K562 (cell line): Measurements from ENCODE around the gene GET3. TPM values are rescaled to one million over a fixed set of nuclear protein-coding genes. Genes with fewer than 3 reads are reported as not detected.

Experiments used
- ATF7 ChIP-seq: fragments of 450-650 bp; IDR thresholded peaks from 2 replicates; pipeline ENCODE4 v1.7.1; 2014; ENCODE audit warnings: mild to moderate bottlenecking, moderate library complexity
- BRD4 ChIP-seq: fragments of 200-600 bp; sonication (generic); IDR thresholded peaks from 2 replicates; pipeline ENCODE4 v1.6.1; 2017; ENCODE audit warnings: inconsistent platforms
- CSDE1 ChIP-seq, 2 experiments: fragments of 450-650 bp; IDR thresholded peaks; 2 replicates each; pipeline ENCODE4 v1.6.1; 2016; ENCODE audit warnings: mild to moderate bottlenecking in 1 of 2
- EGR1 ChIP-seq: fragments of 450-650 bp; conservative IDR thresholded peaks from 2 replicates; pipeline ENCODE4 v1.6.1; 2017; ENCODE audit warnings: mild to moderate bottlenecking
- HNRNPUL1 ChIP-seq: fragments of 200-400 bp; formaldehyde crosslinking; IDR thresholded peaks from 2 replicates; pipeline ENCODE4 v1.6.1; 2017; ENCODE audit warnings: low read length
- MIER1 ChIP-seq: fragments of 450-650 bp; IDR thresholded peaks from 2 replicates; pipeline ENCODE4 v1.6.1; 2016; ENCODE audit warnings: antibody characterized with exemption, mild to moderate bottlenecking, low read depth
- NCOA1 ChIP-seq: fragments of 450-650 bp; IDR thresholded peaks from 2 replicates; pipeline ENCODE4 v1.6.1; 2016; ENCODE audit warnings: low read depth
- NFIX ChIP-seq: fragments of 250-450 bp; sonication (Bioruptor Pico); IDR thresholded peaks from 2 replicates; pipeline ENCODE4 v1.4.0; 2020; ENCODE audit warnings: low read depth, mild to moderate bottlenecking, moderate library complexity
- POLR2AphosphoS5 ChIP-seq: IDR thresholded peaks from 2 replicates; pipeline ENCODE4 v1.6.1; 2011; ENCODE audit warnings: mild to moderate bottlenecking, low read depth, low read length, moderate library complexity; ENCODE audit not compliant: control insufficient read depth, insufficient read depth
- SIN3A ChIP-seq, 2 experiments: fragments of 150-350 bp in 1 of 2; IDR thresholded peaks; 2 replicates each; pipeline ENCODE4 v1.6.1; 2011 to 2016; ENCODE audit warnings: borderline replicate concordance in 2 of 2, low read depth in 2 of 2, low read length in 2 of 2, mild to moderate bottlenecking in 2 of 2, moderate library complexity in 2 of 2; ENCODE audit not compliant: control insufficient read depth in 1 of 2
- ZC3H11A ChIP-seq: IDR thresholded peaks from 2 replicates; pipeline ENCODE4 v1.6.1; 2012; ENCODE audit warnings: low read depth, low read length, improper control_type of control experiment
- ZNF274 ChIP-seq: IDR thresholded peaks from 2 replicates; pipeline ENCODE4 v1.6.1; 2011; ENCODE audit warnings: low read depth, mild to moderate bottlenecking, low read length, moderate library complexity, borderline replicate concordance
- polyA plus RNA-seq, 8 experiments: library from polyadenylated mRNA; depleted of rRNA in 4 of 8; stranded (reverse) in 5 of 8; unstranded in 3 of 8; fragments of >200 nt; fragmentation: Nextera tagmentation in 2 of 8; fragmentation: Illumina TruSeq in 1 of 8; extraction: Ambion mirVana in 2 of 8; extraction: Trizol in 1 of 8; gene quantifications; 2 replicates each; pipeline versions ENCODE4 v1.2.1 to v1.2.3, GENCODE V29; 2011 to 2014; ENCODE audit warnings: inconsistent platforms in 1 of 8, missing spikeins in 1 of 8
- total RNA-seq, 7 experiments: library from RNA; depleted of rRNA in 6 of 7; stranded (reverse); fragments of >200 nt in 6 of 7; fragmentation: Illumina TruSeq in 2 of 7; extraction: Trizol in 2 of 7; gene quantifications; 2 replicates each; pipeline versions ENCODE4 v1.2.1 to v1.2.3, GENCODE V29; 2011 to 2021; ENCODE audit warnings: low replicate concordance in 1 of 7
- TF ChIP-seq, protein P1 (sequence below): sonication (generic); formaldehyde crosslinking; IDR thresholded peaks from 2 replicates; pipeline ENCODE4 v1.4.0; 2020; ENCODE audit warnings: mild to moderate bottlenecking, missing genetic modification reagents
- TF ChIP-seq, protein P2 (sequence below): fragments of 450-650 bp; IDR thresholded peaks from 2 replicates; pipeline ENCODE4 v1.6.1; 2017; ENCODE audit warnings: antibody characterized with exemption
- TF ChIP-seq, protein P3 (sequence below), 3 experiments: fragments of 200-800 bp in 1 of 3; fragments of 250-450 bp in 1 of 3; fragments of 450-650 bp in 1 of 3; sonication (Bioruptor Pico) in 1 of 3; sonication (Bioruptor generic) in 1 of 3; formaldehyde crosslinking in 1 of 3; IDR thresholded peaks; 2 replicates each; pipeline versions ENCODE4 v1.6.1 to v1.8.0; 2016 to 2022; ENCODE audit warnings: mild to moderate bottlenecking in 2 of 3, missing genetic modification characterization in 2 of 3, missing compliant biosample characterization in 1 of 3, moderate library complexity in 1 of 3

Gene GET3
- total and polyA plus RNA-seq, 9 of the 15 experiments (the other 6 are each of a cell fraction or from before 2014, with no cell fraction given): 8.3 to 83.5 (median 51.8) TPM

DNA sequence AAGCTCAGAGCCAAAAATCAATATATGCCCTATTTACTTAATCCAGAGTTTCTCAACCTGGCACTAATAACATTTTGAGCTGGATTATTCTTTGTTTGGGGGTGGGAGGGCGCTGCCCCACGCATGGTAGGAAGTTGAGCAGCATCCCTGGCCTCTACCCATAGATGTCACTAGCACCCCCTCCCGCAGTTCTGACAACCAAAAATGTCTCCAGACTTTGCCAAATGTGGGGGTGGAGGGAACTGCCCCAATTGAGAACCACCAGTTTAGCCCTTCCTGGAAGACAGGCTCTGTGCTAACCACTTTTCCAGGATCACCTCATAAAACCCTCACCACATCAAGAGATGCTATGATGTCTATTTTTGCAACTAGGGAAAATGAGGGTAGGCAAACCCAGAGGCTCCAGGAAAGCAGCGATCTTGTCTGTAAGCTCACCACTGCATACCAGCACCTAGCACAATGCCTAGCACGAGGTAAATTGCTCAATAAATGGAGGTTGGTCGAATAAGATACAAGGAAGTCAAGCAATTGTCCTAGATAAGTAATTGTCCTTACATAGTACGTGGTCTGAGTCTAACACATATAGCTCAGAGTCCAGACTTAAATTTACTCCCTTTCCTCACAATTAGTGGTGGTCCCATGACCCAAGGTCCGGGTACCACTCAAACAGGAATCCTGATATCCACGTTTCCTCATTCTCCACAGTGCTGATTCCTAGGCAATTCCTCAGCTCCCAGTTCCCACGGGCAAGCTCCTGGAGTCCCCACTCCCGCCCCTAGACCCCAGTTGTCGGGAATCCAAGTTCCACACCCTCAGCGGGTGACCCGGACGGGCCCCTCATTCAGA lies 3.7 kb upstream of the GET3 start (continued):
- TF ChIP-seq, protein P1, sequence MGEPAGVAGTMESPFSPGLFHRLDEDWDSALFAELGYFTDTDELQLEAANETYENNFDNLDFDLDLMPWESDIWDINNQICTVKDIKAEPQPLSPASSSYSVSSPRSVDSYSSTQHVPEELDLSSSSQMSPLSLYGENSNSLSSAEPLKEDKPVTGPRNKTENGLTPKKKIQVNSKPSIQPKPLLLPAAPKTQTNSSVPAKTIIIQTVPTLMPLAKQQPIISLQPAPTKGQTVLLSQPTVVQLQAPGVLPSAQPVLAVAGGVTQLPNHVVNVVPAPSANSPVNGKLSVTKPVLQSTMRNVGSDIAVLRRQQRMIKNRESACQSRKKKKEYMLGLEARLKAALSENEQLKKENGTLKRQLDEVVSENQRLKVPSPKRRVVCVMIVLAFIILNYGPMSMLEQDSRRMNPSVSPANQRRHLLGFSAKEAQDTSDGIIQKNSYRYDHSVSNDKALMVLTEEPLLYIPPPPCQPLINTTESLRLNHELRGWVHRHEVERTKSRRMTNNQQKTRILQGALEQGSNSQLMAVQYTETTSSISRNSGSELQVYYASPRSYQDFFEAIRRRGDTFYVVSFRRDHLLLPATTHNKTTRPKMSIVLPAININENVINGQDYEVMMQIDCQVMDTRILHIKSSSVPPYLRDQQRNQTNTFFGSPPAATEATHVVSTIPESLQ (CRISPR knock-in tag): no peak
- TF ChIP-seq BRD4: no peak; the same call in 1 of the 2 replicates
- TF ChIP-seq ZNF274: no peak
- TF ChIP-seq ATF7: peak; percentile 36; the same call in 1 of the 2 replicates
- TF ChIP-seq SIN3A (IDR thresholded peaks at IDR 0.05; ENCODE audit: borderline replicate concordance in 2 of 2, control insufficient read depth in 1 of 2, low read depth in 2 of 2, low read length in 2 of 2): peak; percentile 61 to 78; a peak in 3 of 4 replicates
- peak in 1 of 2 experiments; percentile 35; a peak in 1 of 4 replicates for TF ChIP-seq CSDE1 (IDR thresholded peaks at IDR 0.05)
- TF ChIP-seq NCOA1: no peak
- no peak for TF ChIP-seq MIER1
- TF ChIP-seq EGR1: peak; percentile 91
- 0 out of 2 replicates have a peak, but pooled peaks have one; percentile 12 for TF ChIP-seq POLR2AphosphoS5
- no peak for TF ChIP-seq HNRNPUL1
- TF ChIP-seq, protein P2, sequence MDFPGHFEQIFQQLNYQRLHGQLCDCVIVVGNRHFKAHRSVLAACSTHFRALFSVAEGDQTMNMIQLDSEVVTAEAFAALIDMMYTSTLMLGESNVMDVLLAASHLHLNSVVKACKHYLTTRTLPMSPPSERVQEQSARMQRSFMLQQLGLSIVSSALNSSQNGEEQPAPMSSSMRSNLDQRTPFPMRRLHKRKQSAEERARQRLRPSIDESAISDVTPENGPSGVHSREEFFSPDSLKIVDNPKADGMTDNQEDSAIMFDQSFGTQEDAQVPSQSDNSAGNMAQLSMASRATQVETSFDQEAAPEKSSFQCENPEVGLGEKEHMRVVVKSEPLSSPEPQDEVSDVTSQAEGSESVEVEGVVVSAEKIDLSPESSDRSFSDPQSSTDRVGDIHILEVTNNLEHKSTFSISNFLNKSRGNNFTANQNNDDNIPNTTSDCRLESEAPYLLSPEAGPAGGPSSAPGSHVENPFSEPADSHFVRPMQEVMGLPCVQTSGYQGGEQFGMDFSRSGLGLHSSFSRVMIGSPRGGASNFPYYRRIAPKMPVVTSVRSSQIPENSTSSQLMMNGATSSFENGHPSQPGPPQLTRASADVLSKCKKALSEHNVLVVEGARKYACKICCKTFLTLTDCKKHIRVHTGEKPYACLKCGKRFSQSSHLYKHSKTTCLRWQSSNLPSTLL: no peak
- no peak for TF ChIP-seq NFIX (CRISPR knock-in tag)
- TF ChIP-seq, protein P3, sequence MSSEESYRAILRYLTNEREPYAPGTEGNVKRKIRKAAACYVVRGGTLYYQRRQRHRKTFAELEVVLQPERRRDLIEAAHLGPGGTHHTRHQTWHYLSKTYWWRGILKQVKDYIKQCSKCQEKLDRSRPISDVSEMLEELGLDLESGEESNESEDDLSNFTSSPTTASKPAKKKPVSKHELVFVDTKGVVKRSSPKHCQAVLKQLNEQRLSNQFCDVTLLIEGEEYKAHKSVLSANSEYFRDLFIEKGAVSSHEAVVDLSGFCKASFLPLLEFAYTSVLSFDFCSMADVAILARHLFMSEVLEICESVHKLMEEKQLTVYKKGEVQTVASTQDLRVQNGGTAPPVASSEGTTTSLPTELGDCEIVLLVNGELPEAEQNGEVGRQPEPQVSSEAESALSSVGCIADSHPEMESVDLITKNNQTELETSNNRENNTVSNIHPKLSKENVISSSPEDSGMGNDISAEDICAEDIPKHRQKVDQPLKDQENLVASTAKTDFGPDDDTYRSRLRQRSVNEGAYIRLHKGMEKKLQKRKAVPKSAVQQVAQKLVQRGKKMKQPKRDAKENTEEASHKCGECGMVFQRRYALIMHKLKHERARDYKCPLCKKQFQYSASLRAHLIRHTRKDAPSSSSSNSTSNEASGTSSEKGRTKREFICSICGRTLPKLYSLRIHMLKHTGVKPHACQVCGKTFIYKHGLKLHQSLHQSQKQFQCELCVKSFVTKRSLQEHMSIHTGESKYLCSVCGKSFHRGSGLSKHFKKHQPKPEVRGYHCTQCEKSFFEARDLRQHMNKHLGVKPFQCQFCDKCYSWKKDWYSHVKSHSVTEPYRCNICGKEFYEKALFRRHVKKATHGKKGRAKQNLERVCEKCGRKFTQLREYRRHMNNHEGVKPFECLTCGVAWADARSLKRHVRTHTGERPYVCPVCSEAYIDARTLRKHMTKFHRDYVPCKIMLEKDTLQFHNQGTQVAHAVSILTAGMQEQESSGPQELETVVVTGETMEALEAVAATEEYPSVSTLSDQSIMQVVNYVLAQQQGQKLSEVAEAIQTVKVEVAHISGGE (CRISPR knock-in tag; IDR thresholded peaks at IDR 0.05): peak in 1 of 3 experiments; percentile 15; a peak in 1 of 6 replicates
- no peak for TF ChIP-seq ZC3H11A
